Neuron (in vitro differentiated cells): Measurements from ENCODE around the gene PIK3R6.

Experiments
- H2AFZ ChIP-seq: one replicate; pipeline ENCODE4 v1.6.1; 2013; ENCODE audit warnings: low read depth, mild to moderate bottlenecking, inconsistent platforms, low read length, moderate library complexity
- H3K27me3 ChIP-seq: one replicate; pipeline ENCODE4 v1.6.1; 2013; ENCODE audit warnings: low read length; ENCODE audit not compliant: insufficient read depth
- H3K36me3 ChIP-seq: one replicate; pipeline ENCODE4 v1.6.1; 2013; ENCODE audit warnings: low read length; ENCODE audit not compliant: insufficient read depth
- H3K4me1 ChIP-seq: one replicate; pipeline ENCODE4 v1.6.1; 2013; ENCODE audit warnings: low read length; ENCODE audit not compliant: insufficient read depth
- H3K4me3 ChIP-seq: 2 replicates; pipeline ENCODE4 v1.5.1; 2013; ENCODE audit warnings: mild to moderate bottlenecking, low read length, moderate library complexity
- H3K9me3 ChIP-seq: one replicate; pipeline ENCODE4 v1.6.1; 2013; ENCODE audit warnings: low read length

PIK3R6 gene

GRCh38 chr17:8831234-8831849 is 36.1 kb downstream of the PIK3R6 start:
- Histone ChIP-seq H3K4me1 (no peaks in the 10 kb centered on the region), H3K9me3 (no peaks in the 10 kb centered on the region), H3K27me3 (no peaks in the 10 kb centered on the region), H2AFZ (no peak overlapping the region), H3K4me3 (no peak overlapping the region), H3K36me3 (no peaks in the 10 kb centered on the region)

DNA sequence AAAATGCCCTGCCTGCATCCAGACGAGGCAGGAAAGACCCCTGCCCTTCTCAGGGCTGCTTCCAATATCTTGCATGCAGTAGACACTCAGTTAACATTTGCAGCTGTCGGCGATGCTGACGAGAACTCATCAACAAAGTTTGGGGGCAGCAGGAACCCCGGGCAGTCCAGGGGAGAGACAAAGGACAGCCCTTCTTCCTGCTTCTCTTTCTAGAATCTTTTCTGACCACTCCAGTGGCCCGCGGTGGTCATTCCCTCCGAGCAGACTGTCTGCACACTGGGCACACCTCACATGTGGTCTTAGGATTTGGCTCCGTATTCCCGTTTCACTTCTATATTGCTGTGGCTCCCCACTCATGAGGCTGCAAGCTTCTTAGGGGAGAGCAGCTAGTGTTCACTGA is 37.3 kb downstream of the PIK3R6 start:
- H3K9me3 ChIP-seq = no peaks in the 10 kb centered on the region
- no peak overlapping the region for H3K4me3 ChIP-seq
- no peaks in the 10 kb centered on the region for H3K27me3 ChIP-seq
- H3K36me3 ChIP-seq = no peaks in the 10 kb centered on the region
- H3K4me1 ChIP-seq = no peaks in the 10 kb centered on the region
- no peak overlapping the region for H2AFZ ChIP-seq

- no peak overlapping the region for H3K4me3 ChIP-seq
- no peaks in the 10 kb centered on the region for H3K9me3 ChIP-seq
- H2AFZ ChIP-seq = no peak overlapping the region
- H3K4me1 ChIP-seq = no peaks in the 10 kb centered on the region
- no peaks in the 10 kb centered on the region for H3K27me3 ChIP-seq
- H3K36me3 ChIP-seq = no peaks in the 10 kb centered on the region
Measured at GRCh38 chr17:8829036-8829941, 38.2 kb downstream of the PIK3R6 start.

DNA sequence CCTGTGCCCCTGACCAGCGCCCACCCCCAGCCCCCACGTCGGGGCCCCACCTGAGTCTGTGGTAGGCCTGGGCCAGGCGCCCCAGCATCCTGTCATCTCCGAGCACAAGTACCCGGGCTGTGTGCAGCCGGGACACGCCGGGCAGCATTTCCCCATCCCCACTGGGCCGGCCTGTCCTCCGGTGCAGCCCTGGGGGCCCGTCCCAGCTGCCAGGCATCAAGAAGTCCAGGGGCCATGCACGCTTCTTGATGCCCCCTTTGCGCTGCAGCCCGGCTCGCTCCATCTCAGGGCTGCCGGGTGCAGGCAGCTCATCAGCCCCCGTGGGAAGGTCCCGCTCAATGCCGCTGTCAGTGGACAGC is 39.0 kb downstream of the PIK3R6 start:
- H3K9me3 ChIP-seq = no peaks in the 10 kb centered on the region
- H3K4me1 ChIP-seq = no peaks in the 10 kb centered on the region
- no peak overlapping the region for H2AFZ ChIP-seq
- no peaks in the 10 kb centered on the region for H3K27me3 ChIP-seq
- H3K4me3 ChIP-seq = no peak overlapping the region
- no peaks in the 10 kb centered on the region for H3K36me3 ChIP-seq

GRCh38 chr17:8826808-8827435 is 40.6 kb downstream of the PIK3R6 start:
- Histone ChIP-seq H3K9me3 (no peaks in the 10 kb centered on the region), H2AFZ (no peak overlapping the region), H3K36me3 (no peaks in the 10 kb centered on the region), H3K4me1 (no peaks in the 10 kb centered on the region), H3K27me3 (no peaks in the 10 kb centered on the region), H3K4me3 (no peak overlapping the region)

GRCh38 chr17:8825802-8826201 is 41.7 kb downstream of the PIK3R6 start:
- Histone ChIP-seq H2AFZ (no peak overlapping the region), H3K4me1 (no peaks in the 10 kb centered on the region), H3K9me3 (no peaks in the 10 kb centered on the region), H3K4me3 (no peak overlapping the region), H3K27me3 (no peaks in the 10 kb centered on the region), H3K36me3 (no peaks in the 10 kb centered on the region)

GRCh38 chr17:8823279-8823678 is 44.2 kb downstream of the PIK3R6 start:
- no peaks in the 10 kb centered on the region for H3K9me3 ChIP-seq
- no peak overlapping the region for H3K4me3 ChIP-seq
- H3K4me1 ChIP-seq = no peaks in the 10 kb centered on the region
- no peaks in the 10 kb centered on the region for H3K27me3 ChIP-seq
- no peak overlapping the region for H2AFZ ChIP-seq
- H3K36me3 ChIP-seq = no peaks in the 10 kb centered on the region

DNA sequence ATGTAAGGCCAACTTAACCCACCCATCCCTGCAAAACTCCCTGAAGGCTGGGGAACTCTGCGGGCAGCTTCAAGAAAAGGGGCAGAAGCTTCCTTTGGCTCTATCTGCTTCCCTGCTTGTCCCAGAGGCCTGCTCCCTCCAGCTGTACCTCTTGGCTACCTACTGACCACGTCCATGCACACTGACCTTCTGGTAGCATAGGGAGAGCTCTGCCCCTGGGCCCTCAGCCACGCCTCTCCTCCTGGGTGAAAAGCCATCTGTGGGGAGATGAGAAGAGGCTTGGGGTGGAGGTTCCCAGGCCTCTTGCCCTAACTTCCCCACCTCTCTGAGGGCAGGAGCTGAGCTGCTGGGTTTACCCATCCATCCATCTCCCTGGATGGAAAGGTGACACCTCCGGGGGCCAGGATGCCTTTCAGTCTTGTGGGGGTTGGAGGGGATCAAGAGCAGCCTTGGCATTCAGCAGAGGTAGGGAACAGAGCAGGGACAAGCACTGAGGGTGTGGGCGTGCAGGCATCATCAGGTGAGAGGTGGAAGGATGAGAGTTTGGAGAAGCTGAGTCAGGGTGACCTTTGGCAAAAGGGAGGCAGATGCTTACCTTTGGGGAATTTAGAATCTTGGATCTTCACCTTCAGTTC is 45.0 kb downstream of the PIK3R6 start:
- H3K9me3 ChIP-seq = no peaks in the 10 kb centered on the region
- H3K36me3 ChIP-seq = no peaks in the 10 kb centered on the region
- no peak overlapping the region for H2AFZ ChIP-seq
- H3K27me3 ChIP-seq = no peaks in the 10 kb centered on the region
- no peaks in the 10 kb centered on the region for H3K4me1 ChIP-seq
- H3K4me3 ChIP-seq = no peak overlapping the region

- no peak overlapping the region for H2AFZ ChIP-seq
Measured at GRCh38 chr17:8821446-8822105, 45.9 kb downstream of the PIK3R6 start.

GRCh38 chr17:8820311-8821010 is 47.0 kb downstream of the PIK3R6 start:
- H3K9me3 ChIP-seq = no peaks in the 10 kb centered on the region
- H3K36me3 ChIP-seq = no peaks in the 10 kb centered on the region
- H3K4me3 ChIP-seq = no peak overlapping the region
- H3K27me3 ChIP-seq = no peaks in the 10 kb centered on the region
- H2AFZ ChIP-seq = no peak overlapping the region
- no peaks in the 10 kb centered on the region for H3K4me1 ChIP-seq

More at GRCh38 chr17:8821446-8822105, 45.9 kb downstream of the PIK3R6 start:
- H3K27me3 ChIP-seq = no peaks in the 10 kb centered on the region
- H3K9me3 ChIP-seq = no peaks in the 10 kb centered on the region
- no peaks in the 10 kb centered on the region for H3K4me1 ChIP-seq
- no peak overlapping the region for H3K4me3 ChIP-seq
- H3K36me3 ChIP-seq = no peaks in the 10 kb centered on the region

DNA sequence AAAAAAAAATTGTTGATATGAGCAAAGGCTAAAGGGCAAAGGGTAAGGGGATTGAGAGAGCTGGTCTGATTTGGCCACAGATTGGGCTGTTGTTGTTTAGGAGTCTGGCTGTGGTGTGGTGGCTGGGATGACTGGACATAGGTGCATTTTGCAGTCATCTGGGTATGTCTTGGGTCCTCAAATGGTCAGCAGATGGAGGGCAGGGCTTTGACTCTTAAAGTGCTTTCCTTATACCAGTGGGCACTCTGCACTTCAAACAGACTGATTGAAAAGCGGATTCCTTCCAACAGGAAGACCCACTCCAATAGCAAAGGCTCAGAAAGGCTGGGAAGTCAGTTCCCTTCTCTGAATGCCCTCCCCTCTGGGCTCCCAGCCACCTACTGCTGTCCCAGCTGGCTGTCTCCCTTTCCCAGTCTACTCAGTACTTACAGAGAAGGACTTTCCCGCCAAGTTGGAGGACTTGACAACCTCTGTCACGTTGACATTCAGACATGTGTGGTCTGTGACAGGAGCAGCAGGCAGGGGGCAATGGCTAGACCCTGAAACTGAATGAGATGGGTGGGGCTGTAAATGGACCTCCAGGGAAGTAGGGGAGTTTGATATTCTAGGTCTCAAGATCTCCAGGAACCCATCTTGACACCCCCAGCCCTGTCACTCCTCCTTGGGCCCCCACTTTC is 48.7 kb downstream of the PIK3R6 start:
- Histone ChIP-seq H3K4me3 (no peak overlapping the region), H3K4me1 (no peaks in the 10 kb centered on the region), H3K27me3 (no peaks in the 10 kb centered on the region), H3K9me3 (no peaks in the 10 kb centered on the region), H3K36me3 (no peaks in the 10 kb centered on the region), H2AFZ (no peak overlapping the region)

DNA sequence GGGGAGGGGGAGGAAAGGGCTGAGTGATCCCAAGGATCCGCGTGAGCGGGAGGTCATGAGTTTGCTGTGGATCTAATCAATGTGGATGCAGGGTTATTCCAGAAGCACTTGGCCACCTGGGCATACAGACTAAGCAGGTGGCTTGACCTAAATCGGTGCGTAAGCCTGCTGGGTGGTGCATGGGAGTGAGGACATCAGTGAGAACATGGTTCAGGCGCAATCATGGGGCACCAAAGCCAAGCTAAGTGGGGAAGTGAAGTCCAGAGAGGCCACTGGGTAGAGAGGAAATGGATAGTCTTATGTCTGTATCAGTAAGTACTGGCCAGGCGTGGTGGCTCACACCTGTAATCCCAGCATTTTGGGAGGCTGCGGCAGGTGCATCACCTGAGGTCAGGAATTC is 49.4 kb downstream of the PIK3R6 start:
- no peaks in the 10 kb centered on the region for H3K27me3 ChIP-seq

More for the DNA sequence above, 49.4 kb downstream of the PIK3R6 start:
- Histone ChIP-seq H3K9me3 (no peaks in the 10 kb centered on the region), H3K4me3 (no peak overlapping the region), H3K4me1 (no peaks in the 10 kb centered on the region), H3K36me3 (no peaks in the 10 kb centered on the region), H2AFZ (no peak overlapping the region)
